Neural cell (in vitro differentiated cells): Measurements from ENCODE around the gene HRH1. TPM values are rescaled to one million over a fixed set of nuclear protein-coding genes. Genes with fewer than 3 reads are reported as not detected.

ENCODE experiments used
- H2AFZ ChIP-seq: fragments of 200-600, 300-800 bp; sonication (generic), shearing (Covaris generic); 2 replicates; pipeline ENCODE4 v1.6.0; 2014; ENCODE audit warnings: low read depth, mild to moderate bottlenecking, antibody characterized with exemption, low read length, moderate library complexity
- H3F3A ChIP-seq: fragments of 200-600 bp; shearing (Covaris generic); 2 replicates; pipeline ENCODE4 v1.6.1; 2016; ENCODE audit warnings: mild to moderate bottlenecking, moderate library complexity, mixed read lengths, antibody characterized with exemption, low read length; ENCODE audit not compliant: insufficient read depth, poor library complexity, severe bottlenecking
- H3K27ac ChIP-seq: fragments of 200-600, 300-800 bp; sonication (generic), shearing (Covaris generic); 2 replicates; pipeline ENCODE4 v1.5.1; 2014; ENCODE audit warnings: mild to moderate bottlenecking, low read length, moderate library complexity
- H3K27me3 ChIP-seq: fragments of 300-800, 200-600 bp; sonication (generic), shearing (Covaris generic); 2 replicates; pipeline ENCODE4 v1.6.0; 2014; ENCODE audit warnings: mild to moderate bottlenecking, low read depth, low read length, moderate library complexity; ENCODE audit not compliant: insufficient read depth
- H3K36me3 ChIP-seq: fragments of 300-800, 200-600 bp; sonication (generic), shearing (Covaris generic); 2 replicates; pipeline ENCODE4 v1.5.1; 2014; ENCODE audit warnings: mild to moderate bottlenecking, antibody characterized with exemption, low read length, moderate library complexity; ENCODE audit not compliant: insufficient read depth
- H3K4me2 ChIP-seq: fragments of 300-800, 200-600 bp; sonication (generic), shearing (Covaris generic); 2 replicates; pipeline ENCODE4 v1.6.0; 2014; ENCODE audit warnings: mild to moderate bottlenecking, low read length
- H3K4me3 ChIP-seq: fragments of 300-800, 200-600 bp; sonication (generic), shearing (Covaris generic); 2 replicates; pipeline ENCODE4 v1.5.1; 2014; ENCODE audit warnings: mild to moderate bottlenecking, low read length, moderate library complexity
- H3K79me2 ChIP-seq: fragments of 200-600 bp; shearing (Covaris generic); replicated peaks from 2 replicates; pipeline ENCODE4 v1.6.0; 2014; ENCODE audit warnings: mild to moderate bottlenecking, low read length, moderate library complexity; ENCODE audit not compliant: insufficient read depth
- H3K9ac ChIP-seq: fragments of 300-800, 200-600 bp; sonication (generic), shearing (Covaris generic); 2 replicates; pipeline ENCODE4 v1.6.1; 2016; ENCODE audit warnings: mild to moderate bottlenecking, low read length, mixed read lengths
- H3K9me2 ChIP-seq: fragments of 200-600 bp; shearing (Covaris generic); 2 replicates; pipeline ENCODE4 v1.6.1; 2016; ENCODE audit warnings: mild to moderate bottlenecking, low read length, mixed read lengths; ENCODE audit not compliant: insufficient read depth
- H3K9me3 ChIP-seq: fragments of 200-600, 300-800 bp; sonication (generic), shearing (Covaris generic); 2 replicates; pipeline ENCODE4 v1.6.1; 2016; ENCODE audit warnings: mild to moderate bottlenecking, mixed run types, low read length, moderate library complexity, mixed read lengths
- H4K20me1 ChIP-seq: fragments of 200-600 bp; shearing (Covaris generic); 2 replicates; pipeline ENCODE4 v1.6.1; 2016; ENCODE audit warnings: mild to moderate bottlenecking, mixed run types; ENCODE audit not compliant: insufficient read depth
- CTCF ChIP-seq: fragments of 450-650 bp; IDR thresholded peaks from 2 replicates; pipeline ENCODE4 v1.5.1; 2014; ENCODE audit warnings: antibody characterized with exemption, mild to moderate bottlenecking, moderate library complexity; ENCODE audit not compliant: poor library complexity, severe bottlenecking
- EP300 ChIP-seq: fragments of 450-650 bp; conservative IDR thresholded peaks from 2 replicates; pipeline ENCODE4 v1.6.1; 2014; ENCODE audit warnings: antibody characterized with exemption, mild to moderate bottlenecking, moderate library complexity; ENCODE audit not compliant: poor library complexity, severe bottlenecking
- EZH2 ChIP-seq: fragments of 200-600, 300-800 bp; shearing (Covaris generic), sonication (generic); IDR thresholded peaks from 2 replicates; pipeline ENCODE4 v1.6.1; 2014; ENCODE audit warnings: antibody characterized with exemption, low read length, borderline replicate concordance, mild to moderate bottlenecking; ENCODE audit not compliant: insufficient read depth, poor library complexity, severe bottlenecking
- MXI1 ChIP-seq: fragments of 450-650 bp; conservative IDR thresholded peaks from 2 replicates; pipeline ENCODE4 v1.6.1; 2014; ENCODE audit warnings: antibody characterized with exemption, mild to moderate bottlenecking; ENCODE audit not compliant: poor library complexity, severe bottlenecking
- POLR2AphosphoS5 ChIP-seq: IDR thresholded peaks from 2 replicates; pipeline ENCODE4 v1.6.1; 2012
- RAD21 ChIP-seq: fragments of 450-650 bp; conservative IDR thresholded peaks from 2 replicates; pipeline ENCODE4 v1.6.1; 2014; ENCODE audit warnings: antibody characterized with exemption, mild to moderate bottlenecking, moderate library complexity
- SMC3 ChIP-seq: fragments of 450-650 bp; conservative IDR thresholded peaks from 2 replicates; pipeline ENCODE4 v1.6.1; 2014; ENCODE audit warnings: antibody characterized with exemption, mild to moderate bottlenecking, moderate library complexity; ENCODE audit not compliant: poor library complexity
- TAF1 ChIP-seq: IDR thresholded peaks from 2 replicates; pipeline ENCODE4 v1.6.1; 2012; ENCODE audit warnings: low read depth
- polyA plus RNA-seq: library from polyadenylated mRNA; depleted of rRNA; stranded (reverse); fragments of >200 nt; gene quantifications from 2 replicates; pipeline ENCODE4 v1.2.3, GENCODE V29; 2014
- TF ChIP-seq, protein P1 (sequence below): IDR thresholded peaks from 2 replicates; pipeline ENCODE4 v1.6.1; 2012; ENCODE audit warnings: borderline replicate concordance

The HRH1 gene
- polyA plus RNA-seq, 1 donor from 2014 or later: 0.06 TPM

- Histone ChIP-seq H3K9me3 (no peaks in the 10 kb centered on the region), H3K9ac (no peak overlapping the region), H3K9me2 (no peaks in the 10 kb centered on the region), H3K36me3 (no peaks in the 10 kb centered on the region), H2AFZ (no peak overlapping the region), H3K27me3 (no peaks in the 10 kb centered on the region), H3F3A (no peaks in the 10 kb centered on the region), H3K79me2 (no peaks in the 10 kb centered on the region), H3K27ac (no peak overlapping the region), H4K20me1 (no peaks in the 10 kb centered on the region), H3K4me2 (no peak overlapping the region), H3K4me3 (no peak overlapping the region)
- TF ChIP-seq TAF1 (no peak), EP300 (no peak), POLR2AphosphoS5 (no peak)
- TF ChIP-seq, protein P1, sequence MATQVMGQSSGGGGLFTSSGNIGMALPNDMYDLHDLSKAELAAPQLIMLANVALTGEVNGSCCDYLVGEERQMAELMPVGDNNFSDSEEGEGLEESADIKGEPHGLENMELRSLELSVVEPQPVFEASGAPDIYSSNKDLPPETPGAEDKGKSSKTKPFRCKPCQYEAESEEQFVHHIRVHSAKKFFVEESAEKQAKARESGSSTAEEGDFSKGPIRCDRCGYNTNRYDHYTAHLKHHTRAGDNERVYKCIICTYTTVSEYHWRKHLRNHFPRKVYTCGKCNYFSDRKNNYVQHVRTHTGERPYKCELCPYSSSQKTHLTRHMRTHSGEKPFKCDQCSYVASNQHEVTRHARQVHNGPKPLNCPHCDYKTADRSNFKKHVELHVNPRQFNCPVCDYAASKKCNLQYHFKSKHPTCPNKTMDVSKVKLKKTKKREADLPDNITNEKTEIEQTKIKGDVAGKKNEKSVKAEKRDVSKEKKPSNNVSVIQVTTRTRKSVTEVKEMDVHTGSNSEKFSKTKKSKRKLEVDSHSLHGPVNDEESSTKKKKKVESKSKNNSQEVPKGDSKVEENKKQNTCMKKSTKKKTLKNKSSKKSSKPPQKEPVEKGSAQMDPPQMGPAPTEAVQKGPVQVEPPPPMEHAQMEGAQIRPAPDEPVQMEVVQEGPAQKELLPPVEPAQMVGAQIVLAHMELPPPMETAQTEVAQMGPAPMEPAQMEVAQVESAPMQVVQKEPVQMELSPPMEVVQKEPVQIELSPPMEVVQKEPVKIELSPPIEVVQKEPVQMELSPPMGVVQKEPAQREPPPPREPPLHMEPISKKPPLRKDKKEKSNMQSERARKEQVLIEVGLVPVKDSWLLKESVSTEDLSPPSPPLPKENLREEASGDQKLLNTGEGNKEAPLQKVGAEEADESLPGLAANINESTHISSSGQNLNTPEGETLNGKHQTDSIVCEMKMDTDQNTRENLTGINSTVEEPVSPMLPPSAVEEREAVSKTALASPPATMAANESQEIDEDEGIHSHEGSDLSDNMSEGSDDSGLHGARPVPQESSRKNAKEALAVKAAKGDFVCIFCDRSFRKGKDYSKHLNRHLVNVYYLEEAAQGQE: no peak
These were observed 25.3 kb upstream of the HRH1 start for GRCh38 chr3:11128682-11129632.

GRCh38 chr3:11130385-11130784, 23.9 kb upstream of the HRH1 start:
- Histone ChIP-seq H3K9ac (no peak overlapping the region), H3K9me3 (no peaks in the 10 kb centered on the region), H3K79me2 (no peaks in the 10 kb centered on the region), H4K20me1 (no peaks in the 10 kb centered on the region), H3K36me3 (no peaks in the 10 kb centered on the region), H3K4me2 (no peak overlapping the region), H2AFZ (no peak overlapping the region), H3F3A (no peaks in the 10 kb centered on the region), H3K27ac (no peak overlapping the region), H3K4me3 (no peak overlapping the region), H3K9me2 (no peaks in the 10 kb centered on the region), H3K27me3 (no peaks in the 10 kb centered on the region)
- no peak for TF ChIP-seq EZH2
- TF ChIP-seq, protein P1: no peak
- TF ChIP-seq MXI1: no peak
- TF ChIP-seq TAF1: no peak
- no peak for TF ChIP-seq POLR2AphosphoS5
- no peak for TF ChIP-seq CTCF
- TF ChIP-seq SMC3: no peak
- TF ChIP-seq RAD21: no peak
- no peak for TF ChIP-seq EP300
